ENCODE measurements around the gene ZBTB11.

DNA sequence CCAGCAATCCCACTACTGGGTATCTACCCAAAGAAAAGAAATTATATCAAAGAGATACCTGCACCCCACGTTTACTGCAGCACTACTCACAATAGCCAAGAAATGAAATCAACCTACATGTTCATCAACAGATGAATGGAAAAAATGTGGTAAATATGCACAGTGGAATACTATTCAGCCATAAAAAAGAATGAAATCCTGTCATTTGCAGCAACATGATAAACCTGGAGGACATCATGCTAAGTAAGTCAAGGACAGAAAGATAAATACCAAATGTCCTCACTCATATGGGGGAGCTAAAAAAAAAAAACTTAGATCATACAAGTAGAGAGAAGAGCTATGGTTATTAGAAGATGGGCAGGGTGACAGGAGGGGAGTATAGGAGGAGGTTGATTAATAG, 9.1 kb downstream of the ZBTB11 start:
- TF ChIP-seq POLR2A (IDR thresholded peaks at IDR 0.05; ENCODE audit: low read depth, low read length) (no peak), POLR2AphosphoS5 (IDR thresholded peaks at IDR 0.05; ENCODE audit: low read depth, low read length) (no peak), SPI1 (IDR thresholded peaks at IDR 0.05; ENCODE audit: low read depth, low read length) (no peak), TAF1 (IDR thresholded peaks at IDR 0.05; ENCODE audit: low read depth, low read length) (no peak)

Data from GM12891 (cell line).